Chondrocyte (in vitro differentiated cells): ENCODE data around the gene FRAT2. TPM values are rescaled to one million over a fixed set of nuclear protein-coding genes. Genes with fewer than 3 reads are reported as not detected.

Source experiments
- DNase-seq: peaks from one replicate; pipeline ENCODE4 v3.0.0; 2021; ENCODE audit warnings: mixed read lengths, low spot score
- H3K27ac Mint-ChIP-seq: one replicate; pipeline ENCODE4 v1.8.0; 2021; ENCODE audit warnings: mild to moderate bottlenecking, moderate library complexity, mixed read lengths; ENCODE audit not compliant: unreplicated experiment
- H3K27me3 Mint-ChIP-seq: 2 replicates; pipeline ENCODE4 v1.8.0; 2021; ENCODE audit warnings: low read depth, mixed read lengths
- H3K36me3 Mint-ChIP-seq: 2 replicates; pipeline ENCODE4 v1.8.0; 2021; ENCODE audit warnings: low read depth, mixed read lengths
- H3K4me1 Mint-ChIP-seq: 2 replicates; pipeline ENCODE4 v1.8.0; 2021; ENCODE audit warnings: low read depth, mild to moderate bottlenecking, mixed read lengths
- H3K4me3 Mint-ChIP-seq: one replicate; pipeline ENCODE4 v1.8.0; 2021; ENCODE audit warnings: mild to moderate bottlenecking, moderate library complexity, mixed read lengths; ENCODE audit not compliant: unreplicated experiment
- H3K9me3 Mint-ChIP-seq: 2 replicates; pipeline ENCODE4 v1.8.0; 2021; ENCODE audit warnings: low read depth, mixed read lengths
- CTCF ChIP-seq: fragments of 200-600 bp; sonication (generic); IDR thresholded peaks from 2 replicates; pipeline ENCODE4 v1.5.0; 2021; ENCODE audit warnings: antibody characterized with exemption, mild to moderate bottlenecking, moderate library complexity
- total RNA-seq: library from RNA; stranded (reverse); gene quantifications from 3 replicates; pipeline ENCODE4 v1.2.1, GENCODE V29; 2021

The FRAT2 gene
- total RNA-seq, 1 donor from 2014 or later: 4.2 TPM

- no peak for DNase-seq
- Mint-ChIP-seq H3K4me3 (peak overlapping the region; percentile 77), H3K9me3 (no peaks in the 10 kb centered on the region), H3K27me3 (peaks cover 16% of the 10 kb centered on the region), H3K36me3 (peaks cover 2% of the 10 kb centered on the region), H3K4me1 (peaks cover 38% of the 10 kb centered on the region), H3K27ac (peak overlapping the region; percentile 86)
- peak; percentile 70 for TF ChIP-seq CTCF
Observed at GRCh38 chr10:97332591-97333350, 1.8 kb downstream of the FRAT2 start.

- TF ChIP-seq CTCF: no peak
- H3K4me1 Mint-ChIP-seq: peaks cover 29% of the 10 kb centered on the region
- no peaks in the 10 kb centered on the region for H3K9me3 Mint-ChIP-seq
- H3K4me3 Mint-ChIP-seq: no peak overlapping the region
- no peak overlapping the region for H3K27ac Mint-ChIP-seq
- H3K36me3 Mint-ChIP-seq: peaks cover 2% of the 10 kb centered on the region
- peaks cover 4% of the 10 kb centered on the region for H3K27me3 Mint-ChIP-seq
- DNase-seq: no peak
Observed at GRCh38 chr10:97331153-97331703, 3.3 kb downstream of the FRAT2 start.

GRCh38 chr10:97329766-97330165 is 4.8 kb downstream of the FRAT2 start:
- H3K4me1 Mint-ChIP-seq: peaks cover 26% of the 10 kb centered on the region
- H3K36me3 Mint-ChIP-seq: peaks cover 2% of the 10 kb centered on the region

GRCh38 chr10:97328646-97329453 is 5.7 kb downstream of the FRAT2 start:
- no peak overlapping the region for H3K27ac Mint-ChIP-seq
- TF ChIP-seq CTCF: no peak
- H3K4me1 Mint-ChIP-seq: peaks cover 26% of the 10 kb centered on the region
- no peak overlapping the region for H3K4me3 Mint-ChIP-seq
- peaks cover 2% of the 10 kb centered on the region for H3K36me3 Mint-ChIP-seq
- H3K9me3 Mint-ChIP-seq: no peaks in the 10 kb centered on the region
- H3K27me3 Mint-ChIP-seq: no peaks in the 10 kb centered on the region
- DNase-seq: no peak

More at GRCh38 chr10:97329766-97330165, 4.8 kb downstream of the FRAT2 start:
- no peak for TF ChIP-seq CTCF
- Mint-ChIP-seq H3K27me3 (no peaks in the 10 kb centered on the region), H3K4me3 (no peak overlapping the region), H3K27ac (no peak overlapping the region), H3K9me3 (no peaks in the 10 kb centered on the region)
- DNase-seq: no peak
